Measurements from ENCODE around the gene BAG1. TPM values are rescaled to one million over a fixed set of nuclear protein-coding genes. Genes with fewer than 3 reads are reported as not detected.
A peak's percentile ranks its signal among the peaks of the same experiment; 100 is the strongest.

BAG1 gene
- total and polyA plus RNA-seq, 2 experiments from 2014 or later, result 44.7 to 55.4 TPM

DNA sequence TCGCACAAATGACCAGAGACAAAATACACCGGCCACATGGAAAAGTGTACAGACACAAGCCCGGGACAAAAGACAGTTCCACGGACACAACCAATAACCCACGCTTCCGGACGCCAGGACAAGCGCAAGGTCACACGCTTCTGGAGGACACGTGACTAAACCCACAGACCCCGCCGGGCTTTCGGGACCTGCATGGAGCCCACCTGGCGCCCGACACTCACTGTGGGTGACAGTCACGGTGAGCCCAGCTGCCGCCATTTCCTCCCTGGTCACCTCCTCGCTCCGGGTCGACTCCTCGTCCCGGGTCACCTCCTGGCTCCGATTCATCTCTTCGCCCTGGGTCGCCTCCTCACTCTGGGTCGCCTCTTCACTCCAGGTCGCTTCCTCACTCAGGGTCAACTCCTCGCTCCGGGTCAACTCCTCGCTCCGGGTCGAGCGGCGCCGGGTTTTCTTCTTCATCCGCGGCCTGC lies 470 bp downstream of the BAG1 start:
- Histone ChIP-seq H3F3A (replicated peaks; ENCODE audit: low read depth) (no peaks in the 10 kb centered on the region), H3K4me1 (ENCODE audit: insufficient read depth) (peaks cover 5% of the 10 kb centered on the region; the same call in 1 of the 2 replicates), H3K79me2 (replicated peaks; ENCODE audit: insufficient read depth) (peaks cover 40% of the 10 kb centered on the region), H3K4me2 (peak overlapping the region; percentile 98), H3K9me2 (ENCODE audit: insufficient read depth) (no peaks in the 10 kb centered on the region), H3K4me3 (peak overlapping the region; percentile 99), H3K27ac (ENCODE audit: low read depth) (0 out of 2 replicates have a peak overlapping the region, but pooled peaks have one; percentile 32), H3K36me3 (ENCODE audit: insufficient read depth) (peaks cover 49% of the 10 kb centered on the region), H4K20me1 (replicated peaks; ENCODE audit: insufficient read depth) (peaks cover 16% of the 10 kb centered on the region), H2AFZ (peak overlapping the region; percentile 86), H3K27me3 (ENCODE audit: insufficient read depth) (no peaks in the 10 kb centered on the region)
- peaks cover 10% of the 10 kb centered on the region for H3K4me1 Mint-ChIP-seq
- ATAC-seq (no peak), DNase-seq (ENCODE audit: low spot score) (no peak)
- TF ChIP-seq POLR2AphosphoS5 (IDR thresholded peaks at IDR 0.05; ENCODE audit: low read depth) (no peak), ZNF114 (CRISPR knock-in tag; IDR thresholded peaks at IDR 0.05) (no peak), EZH2 (IDR thresholded peaks at IDR 0.05; ENCODE audit: low read depth, unreplicated experiment) (no peak), JUNB (IDR thresholded peaks at IDR 0.05; ENCODE audit: unreplicated experiment) (no peak), ETS1 (IDR thresholded peaks at IDR 0.05) (no peak), STAT1 (IDR thresholded peaks at IDR 0.05; ENCODE audit: unreplicated experiment) (no peak), NANOG (IDR thresholded peaks at IDR 0.05; ENCODE audit: borderline replicate concordance) (no peak), CREB1 (CRISPR knock-in tag; IDR thresholded peaks at IDR 0.05; ENCODE audit: low read depth) (no peak), EZH2phosphoT487 (IDR thresholded peaks at IDR 0.05; ENCODE audit: unreplicated experiment) (no peak), REST (IDR thresholded peaks at IDR 0.05; ENCODE audit: unreplicated experiment) (no peak), ZNF331 (CRISPR knock-in tag; IDR thresholded peaks at IDR 0.05; ENCODE audit: low read depth) (no peak)
- TF ChIP-seq, protein P1, sequence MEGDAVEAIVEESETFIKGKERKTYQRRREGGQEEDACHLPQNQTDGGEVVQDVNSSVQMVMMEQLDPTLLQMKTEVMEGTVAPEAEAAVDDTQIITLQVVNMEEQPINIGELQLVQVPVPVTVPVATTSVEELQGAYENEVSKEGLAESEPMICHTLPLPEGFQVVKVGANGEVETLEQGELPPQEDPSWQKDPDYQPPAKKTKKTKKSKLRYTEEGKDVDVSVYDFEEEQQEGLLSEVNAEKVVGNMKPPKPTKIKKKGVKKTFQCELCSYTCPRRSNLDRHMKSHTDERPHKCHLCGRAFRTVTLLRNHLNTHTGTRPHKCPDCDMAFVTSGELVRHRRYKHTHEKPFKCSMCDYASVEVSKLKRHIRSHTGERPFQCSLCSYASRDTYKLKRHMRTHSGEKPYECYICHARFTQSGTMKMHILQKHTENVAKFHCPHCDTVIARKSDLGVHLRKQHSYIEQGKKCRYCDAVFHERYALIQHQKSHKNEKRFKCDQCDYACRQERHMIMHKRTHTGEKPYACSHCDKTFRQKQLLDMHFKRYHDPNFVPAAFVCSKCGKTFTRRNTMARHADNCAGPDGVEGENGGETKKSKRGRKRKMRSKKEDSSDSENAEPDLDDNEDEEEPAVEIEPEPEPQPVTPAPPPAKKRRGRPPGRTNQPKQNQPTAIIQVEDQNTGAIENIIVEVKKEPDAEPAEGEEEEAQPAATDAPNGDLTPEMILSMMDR (conservative IDR thresholded peaks at IDR 0.05; ENCODE audit: low read depth in 2 of 2), result no peak
- TF ChIP-seq, protein P2, sequence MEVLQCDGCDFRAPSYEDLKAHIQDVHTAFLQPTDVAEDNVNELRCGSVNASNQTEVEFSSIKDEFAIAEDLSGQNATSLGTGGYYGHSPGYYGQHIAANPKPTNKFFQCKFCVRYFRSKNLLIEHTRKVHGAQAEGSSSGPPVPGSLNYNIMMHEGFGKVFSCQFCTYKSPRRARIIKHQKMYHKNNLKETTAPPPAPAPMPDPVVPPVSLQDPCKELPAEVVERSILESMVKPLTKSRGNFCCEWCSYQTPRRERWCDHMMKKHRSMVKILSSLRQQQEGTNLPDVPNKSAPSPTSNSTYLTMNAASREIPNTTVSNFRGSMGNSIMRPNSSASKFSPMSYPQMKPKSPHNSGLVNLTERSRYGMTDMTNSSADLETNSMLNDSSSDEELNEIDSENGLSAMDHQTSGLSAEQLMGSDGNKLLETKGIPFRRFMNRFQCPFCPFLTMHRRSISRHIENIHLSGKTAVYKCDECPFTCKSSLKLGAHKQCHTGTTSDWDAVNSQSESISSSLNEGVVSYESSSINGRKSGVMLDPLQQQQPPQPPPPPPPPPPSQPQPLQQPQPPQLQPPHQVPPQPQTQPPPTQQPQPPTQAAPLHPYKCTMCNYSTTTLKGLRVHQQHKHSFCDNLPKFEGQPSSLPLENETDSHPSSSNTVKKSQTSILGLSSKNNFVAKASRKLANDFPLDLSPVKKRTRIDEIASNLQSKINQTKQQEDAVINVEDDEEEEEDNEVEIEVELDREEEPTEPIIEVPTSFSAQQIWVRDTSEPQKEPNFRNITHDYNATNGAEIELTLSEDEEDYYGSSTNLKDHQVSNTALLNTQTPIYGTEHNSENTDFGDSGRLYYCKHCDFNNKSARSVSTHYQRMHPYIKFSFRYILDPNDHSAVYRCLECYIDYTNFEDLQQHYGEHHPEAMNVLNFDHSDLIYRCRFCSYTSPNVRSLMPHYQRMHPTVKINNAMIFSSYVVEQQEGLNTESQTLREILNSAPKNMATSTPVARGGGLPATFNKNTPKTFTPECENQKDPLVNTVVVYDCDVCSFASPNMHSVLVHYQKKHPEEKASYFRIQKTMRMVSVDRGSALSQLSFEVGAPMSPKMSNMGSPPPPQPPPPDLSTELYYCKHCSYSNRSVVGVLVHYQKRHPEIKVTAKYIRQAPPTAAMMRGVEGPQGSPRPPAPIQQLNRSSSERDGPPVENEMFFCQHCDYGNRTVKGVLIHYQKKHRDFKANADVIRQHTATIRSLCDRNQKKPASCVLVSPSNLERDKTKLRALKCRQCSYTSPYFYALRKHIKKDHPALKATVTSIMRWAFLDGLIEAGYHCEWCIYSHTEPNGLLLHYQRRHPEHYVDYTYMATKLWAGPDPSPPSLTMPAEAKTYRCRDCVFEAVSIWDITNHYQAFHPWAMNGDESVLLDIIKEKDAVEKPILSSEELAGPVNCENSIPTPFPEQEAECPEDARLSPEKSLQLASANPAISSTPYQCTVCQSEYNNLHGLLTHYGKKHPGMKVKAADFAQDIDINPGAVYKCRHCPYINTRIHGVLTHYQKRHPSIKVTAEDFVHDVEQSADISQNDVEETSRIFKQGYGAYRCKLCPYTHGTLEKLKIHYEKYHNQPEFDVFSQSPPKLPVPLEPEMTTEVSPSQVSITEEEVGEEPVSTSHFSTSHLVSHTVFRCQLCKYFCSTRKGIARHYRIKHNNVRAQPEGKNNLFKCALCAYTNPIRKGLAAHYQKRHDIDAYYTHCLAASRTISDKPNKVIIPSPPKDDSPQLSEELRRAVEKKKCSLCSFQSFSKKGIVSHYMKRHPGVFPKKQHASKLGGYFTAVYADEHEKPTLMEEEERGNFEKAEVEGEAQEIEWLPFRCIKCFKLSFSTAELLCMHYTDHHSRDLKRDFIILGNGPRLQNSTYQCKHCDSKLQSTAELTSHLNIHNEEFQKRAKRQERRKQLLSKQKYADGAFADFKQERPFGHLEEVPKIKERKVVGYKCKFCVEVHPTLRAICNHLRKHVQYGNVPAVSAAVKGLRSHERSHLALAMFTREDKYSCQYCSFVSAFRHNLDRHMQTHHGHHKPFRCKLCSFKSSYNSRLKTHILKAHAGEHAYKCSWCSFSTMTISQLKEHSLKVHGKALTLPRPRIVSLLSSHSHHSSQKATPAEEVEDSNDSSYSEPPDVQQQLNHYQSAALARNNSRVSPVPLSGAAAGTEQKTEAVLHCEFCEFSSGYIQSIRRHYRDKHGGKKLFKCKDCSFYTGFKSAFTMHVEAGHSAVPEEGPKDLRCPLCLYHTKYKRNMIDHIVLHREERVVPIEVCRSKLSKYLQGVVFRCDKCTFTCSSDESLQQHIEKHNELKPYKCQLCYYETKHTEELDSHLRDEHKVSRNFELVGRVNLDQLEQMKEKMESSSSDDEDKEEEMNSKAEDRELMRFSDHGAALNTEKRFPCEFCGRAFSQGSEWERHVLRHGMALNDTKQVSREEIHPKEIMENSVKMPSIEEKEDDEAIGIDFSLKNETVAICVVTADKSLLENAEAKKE (CRISPR knock-in tag; IDR thresholded peaks at IDR 0.05), result no peak
- H3K27me3 Mint-ChIP-seq (ENCODE audit: insufficient read depth, low read depth, poor library complexity), result peaks cover 2% of the 10 kb centered on the region
- H3K4me3 Mint-ChIP-seq, result peak overlapping the region; percentile 97
- no peaks in the 10 kb centered on the region for H3K9me3 Mint-ChIP-seq
- H3K36me3 Mint-ChIP-seq (ENCODE audit: low read depth), result peaks cover 54% of the 10 kb centered on the region
- H3K27ac Mint-ChIP-seq, result peak overlapping the region; percentile 87
